NCI-H82 (cell line): Measurements from ENCODE around the gene RALGDS.

Source experiments
- DNase-seq: peaks from one replicate; lab custom pipeline; 2025; lab: John Stamatoyannopoulos, UW

The RALGDS gene

DNA sequence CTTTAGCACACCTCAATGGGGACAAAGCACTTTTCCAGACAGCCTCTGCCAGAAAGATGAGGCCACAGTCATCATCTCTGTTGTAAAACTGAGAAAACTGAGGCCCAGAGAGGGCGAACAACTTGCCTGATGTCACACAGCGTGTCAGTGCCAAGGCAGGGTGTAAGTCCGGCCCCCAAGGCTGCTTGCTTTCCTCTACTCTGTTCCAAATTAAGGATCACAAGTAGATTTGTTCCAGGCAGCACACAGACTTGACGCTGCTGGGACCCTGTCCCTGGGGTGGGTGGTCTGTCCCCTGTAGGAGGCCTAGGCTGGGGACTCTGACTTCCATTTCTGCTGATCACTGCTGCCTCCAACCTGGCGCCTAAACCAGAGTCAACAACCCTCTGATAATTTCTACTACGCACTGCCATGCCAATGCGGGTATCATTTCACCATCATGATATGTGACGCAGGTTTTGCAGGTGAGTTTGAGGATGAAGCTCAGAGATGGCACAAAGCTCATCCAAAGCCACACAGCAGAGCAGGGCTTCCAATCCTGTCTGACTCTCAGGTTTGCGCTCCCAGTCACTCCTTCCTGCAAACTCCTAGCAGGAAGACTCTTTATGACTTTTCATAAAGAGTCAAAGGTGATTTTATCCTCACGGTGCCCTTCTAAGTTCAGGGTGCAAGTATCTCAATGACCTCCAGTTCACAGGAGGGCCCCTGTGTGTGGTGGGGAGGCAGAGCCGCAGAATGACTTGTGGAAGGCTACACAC lies 13.5 kb upstream of the RALGDS start:
- no peak for DNase-seq

DNA sequence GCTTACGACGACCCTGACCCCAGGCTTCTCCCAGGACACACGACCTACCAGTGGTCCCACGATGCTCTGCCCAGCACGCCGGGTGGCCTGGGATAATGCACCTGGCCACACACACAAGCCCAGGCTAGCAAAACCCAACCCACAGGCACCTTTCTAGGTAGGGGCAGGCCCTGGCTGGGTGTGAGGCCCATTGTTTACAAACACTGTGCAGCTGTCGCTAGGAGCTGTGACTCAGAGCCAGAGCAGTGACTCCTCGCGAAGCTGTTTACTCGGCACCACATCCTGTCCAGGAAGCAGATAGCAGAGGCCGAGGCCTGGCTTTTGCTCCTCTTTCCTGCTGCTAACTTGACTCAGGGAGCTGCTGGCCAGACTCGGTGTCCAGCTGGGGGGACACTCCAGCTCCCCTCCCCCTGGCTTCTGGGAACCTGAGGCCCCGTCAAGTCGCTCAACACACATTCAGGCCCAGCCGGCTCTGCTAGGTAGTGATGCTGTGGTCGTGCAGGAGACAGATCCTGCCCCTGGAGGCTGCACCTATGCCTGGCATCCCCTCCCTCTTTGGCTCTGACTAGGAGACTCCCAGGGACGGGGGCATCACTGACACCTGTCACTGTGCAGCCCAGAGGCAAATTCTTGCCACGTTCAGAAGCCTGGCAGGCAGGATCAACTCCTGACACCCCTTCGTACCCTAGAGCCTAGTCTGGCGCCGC lies 12.8 kb upstream of the RALGDS start:
- DNase-seq = peak; percentile 42

DNA sequence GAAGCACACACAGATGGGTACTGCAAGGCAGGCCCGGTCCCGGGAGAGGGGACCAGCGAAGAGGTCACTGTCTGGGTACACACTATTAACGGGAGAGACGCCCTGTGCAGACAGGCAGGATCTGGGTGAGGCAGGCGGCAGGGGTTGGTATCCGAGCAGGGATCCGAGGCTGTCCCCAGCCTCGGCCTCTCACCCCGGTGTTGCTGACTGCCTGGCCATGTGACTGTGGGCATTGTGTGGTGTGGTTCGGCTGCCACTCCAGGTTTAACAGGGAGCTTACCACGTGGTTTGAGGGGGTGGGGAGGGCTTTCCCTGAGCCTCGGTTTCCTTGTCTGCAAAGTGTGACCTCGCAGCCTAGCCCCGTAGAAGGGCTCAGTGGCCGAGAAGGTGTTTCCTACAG lies 11.1 kb upstream of the RALGDS start:
- no peak for DNase-seq

GRCh38 chr9:133131506-133131905 lies 10.5 kb upstream of the RALGDS start:
- no peak for DNase-seq

- DNase-seq = no peak
Measured at GRCh38 chr9:133130685-133131244, 9.7 kb upstream of the RALGDS start.

DNA sequence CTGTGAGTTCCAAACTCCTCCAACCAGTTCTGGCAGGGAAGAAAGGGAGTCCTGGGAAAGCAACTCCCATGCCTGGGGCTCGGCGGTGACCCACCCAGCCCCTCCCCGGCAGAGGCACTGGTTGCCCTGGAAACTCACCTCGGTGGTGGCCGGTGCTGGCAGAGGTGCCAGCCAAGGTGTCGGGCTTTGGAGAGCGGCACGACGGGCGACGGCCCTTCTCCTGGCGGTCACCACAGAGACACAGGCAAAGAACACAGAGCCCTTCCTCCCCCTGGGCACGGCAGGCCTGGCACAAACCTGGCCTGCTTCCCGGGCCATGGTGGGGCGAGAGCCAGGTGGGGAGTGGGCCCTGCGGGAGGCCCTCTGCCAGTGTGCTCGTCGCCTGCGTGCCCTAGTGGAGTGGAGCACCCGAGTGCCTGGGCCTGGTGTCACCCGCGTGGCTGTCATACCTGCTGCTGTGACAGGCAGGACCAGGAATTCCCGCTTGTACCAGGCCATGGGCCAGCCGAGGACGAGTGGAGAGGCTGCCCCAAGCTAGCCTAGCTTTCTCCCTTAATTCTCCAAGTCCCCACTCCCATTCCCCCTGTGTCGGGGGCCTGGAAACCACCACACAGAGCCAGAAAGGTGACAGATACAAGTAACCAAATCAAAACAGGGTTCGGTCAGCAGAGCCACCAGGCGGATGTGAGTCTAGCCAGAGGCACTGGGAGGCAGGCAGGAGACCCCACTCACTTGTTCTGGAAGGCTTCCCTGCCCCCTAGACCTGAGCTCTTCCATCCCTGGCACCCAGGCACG lies 8.2 kb upstream of the RALGDS start:
- no peak for DNase-seq

- no peak for DNase-seq
Measured at GRCh38 chr9:133128152-133128551, 7.1 kb upstream of the RALGDS start.

- DNase-seq = no peak
Measured at GRCh38 chr9:133127340-133127981, 6.4 kb upstream of the RALGDS start.

DNA sequence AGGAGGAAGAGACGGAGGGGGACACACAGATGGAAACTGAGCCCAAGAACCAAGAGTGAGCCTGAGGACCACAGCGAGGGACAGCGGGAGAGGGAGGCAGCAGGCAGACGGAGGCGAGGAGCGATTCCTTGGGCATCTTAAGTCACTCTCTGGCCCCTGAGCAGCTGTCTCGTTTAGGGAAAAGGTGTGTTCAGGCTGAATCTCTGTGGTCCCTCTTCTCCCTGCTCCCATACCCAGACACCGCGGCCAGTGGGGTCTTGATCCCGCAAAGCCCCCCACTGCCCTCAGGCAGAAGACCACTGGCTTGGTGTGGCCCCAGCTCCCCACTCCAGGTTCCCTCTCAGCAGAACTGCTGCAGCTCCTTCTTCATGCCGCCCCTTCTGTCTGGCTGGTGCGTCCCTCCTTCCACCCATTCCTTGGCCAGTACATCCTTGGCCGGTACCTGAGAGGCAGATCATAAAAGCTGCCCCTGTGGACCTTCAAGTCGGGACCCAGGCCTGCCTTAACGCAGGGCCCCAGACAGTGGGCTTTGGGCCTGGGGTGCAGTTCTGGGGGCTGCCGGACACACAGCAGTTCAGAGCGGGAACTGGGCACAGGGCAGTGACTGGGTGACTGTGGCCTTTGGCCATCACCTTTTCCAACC lies 5.8 kb upstream of the RALGDS start:
- DNase-seq = no peak

GRCh38 chr9:133125941-133126696 lies 5.1 kb upstream of the RALGDS start:
- no peak for DNase-seq

DNA sequence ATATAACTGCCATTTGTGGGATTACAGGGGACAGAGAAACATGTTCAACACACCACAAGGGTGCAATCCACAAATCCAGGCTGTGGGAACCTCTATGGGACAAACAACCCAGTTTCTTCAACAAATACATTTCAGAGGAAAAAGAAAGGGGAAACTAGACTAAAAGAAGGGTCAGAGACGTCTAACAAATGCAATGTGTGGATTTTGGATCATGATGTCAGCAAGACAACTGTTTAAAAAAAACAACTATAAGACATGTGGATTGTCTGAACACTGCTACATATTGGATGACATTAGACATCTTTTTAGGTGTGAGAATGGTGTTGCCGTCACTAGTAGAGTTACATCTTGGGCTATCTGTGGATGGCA lies 3.9 kb upstream of the RALGDS start:
- no peak for DNase-seq

DNA sequence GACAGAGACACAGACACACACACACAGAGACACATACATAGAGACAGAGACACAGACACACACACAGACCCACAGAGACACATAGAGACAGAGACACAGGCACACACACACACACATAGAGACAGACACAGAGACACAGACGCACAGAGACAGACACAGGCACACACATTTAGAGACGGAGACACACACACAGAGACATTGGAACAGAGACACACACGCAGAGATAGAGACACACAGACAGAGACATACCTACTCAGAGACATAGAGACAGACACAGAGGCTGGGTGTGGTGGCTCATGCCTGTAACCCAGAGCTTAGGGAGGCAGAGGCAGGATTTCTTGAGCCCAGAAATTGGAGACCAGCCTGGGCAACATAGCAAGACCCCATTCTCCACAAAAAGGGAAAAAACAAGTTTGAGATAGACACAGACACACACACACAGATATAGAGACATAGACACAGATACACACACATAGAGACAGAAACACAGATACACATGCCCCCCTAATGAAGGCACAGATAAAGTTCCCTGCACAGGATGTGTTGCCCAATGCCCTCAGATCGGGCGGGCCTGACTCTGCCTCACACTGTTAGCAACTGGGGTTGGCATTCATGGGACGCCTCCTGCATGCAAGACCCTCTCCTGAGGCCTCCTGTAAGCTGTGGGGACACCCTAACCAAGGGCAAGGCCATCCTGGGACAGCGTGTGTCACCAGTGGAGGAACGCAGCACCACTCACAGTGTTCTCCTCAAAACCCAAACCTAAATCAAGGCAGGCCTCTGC lies 3.3 kb upstream of the RALGDS start:
- DNase-seq = no peak

- peak; percentile 26 for DNase-seq
Measured at GRCh38 chr9:133122935-133123611, 2.0 kb upstream of the RALGDS start.

GRCh38 chr9:133122605-133122934 lies 1.5 kb upstream of the RALGDS start:
- no peak for DNase-seq

- no peak for DNase-seq
Measured at GRCh38 chr9:133121915-133122550, 993 bp upstream of the RALGDS start.

DNA sequence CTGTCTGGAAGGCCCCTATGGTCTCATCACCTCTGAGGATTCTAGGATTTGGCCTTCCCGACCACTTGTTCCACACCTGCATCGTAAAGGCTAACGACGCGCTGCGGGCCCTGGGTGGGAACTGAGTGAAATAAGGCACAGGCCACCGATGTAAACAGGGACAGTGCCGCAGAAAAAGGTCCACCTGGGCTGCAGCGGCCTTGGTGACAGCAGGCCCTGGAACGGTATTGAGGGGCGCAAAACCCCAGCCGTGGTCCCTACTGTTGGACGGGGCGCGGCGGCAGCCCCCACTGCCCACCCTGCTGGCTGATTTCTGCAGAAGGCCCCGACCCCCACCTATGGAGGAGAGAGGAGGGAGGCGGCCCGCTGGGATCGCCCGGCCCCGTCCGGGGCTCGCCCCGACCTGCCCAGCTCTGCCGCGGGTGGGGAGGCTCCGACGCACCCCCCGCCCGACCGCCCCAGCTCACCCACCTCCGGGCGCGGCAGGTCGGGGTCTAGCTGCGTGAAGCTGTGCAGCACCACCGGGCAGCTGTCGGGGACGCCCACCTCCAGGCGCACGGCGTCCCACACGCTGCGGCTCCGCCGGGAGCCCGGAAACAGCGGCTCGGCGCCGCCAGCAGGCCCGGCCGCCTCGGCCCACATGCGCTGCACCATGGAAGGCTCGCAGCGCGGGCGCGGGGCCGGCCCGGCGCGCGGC lies 391 bp downstream of the RALGDS start:
- peak; percentile 68 for DNase-seq

DNA sequence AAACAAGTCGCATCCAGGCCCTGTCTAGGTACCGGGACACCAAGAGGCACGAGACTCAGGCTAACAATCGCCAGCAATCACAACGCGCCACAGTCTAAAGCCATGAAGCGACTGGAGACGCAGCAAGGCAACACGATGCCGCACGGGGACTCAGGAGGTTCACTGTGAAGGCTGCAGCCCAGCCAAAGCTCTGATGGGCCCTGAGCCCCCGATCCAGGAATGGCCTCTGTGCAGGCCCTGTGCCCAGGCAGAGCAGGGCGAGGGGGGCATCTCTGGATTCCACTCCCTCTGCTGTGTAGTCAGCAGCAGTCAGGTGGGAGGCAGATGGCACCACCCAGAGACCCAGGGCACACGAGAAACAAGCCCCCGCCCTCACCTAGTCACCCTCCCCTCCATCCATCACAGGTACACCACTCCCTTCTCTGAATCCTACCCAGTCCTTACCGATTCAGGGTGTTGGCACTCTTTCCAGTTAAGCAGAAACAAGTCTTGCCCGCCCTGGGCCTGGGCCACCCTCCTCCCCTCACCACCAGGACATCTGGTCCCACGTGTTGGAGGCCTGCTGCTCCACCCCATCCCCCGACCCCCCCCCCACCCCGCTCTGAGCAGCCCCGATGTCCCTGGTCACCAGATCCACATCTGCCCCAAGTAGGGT lies 1.1 kb downstream of the RALGDS start:
- peak; percentile 68 for DNase-seq
